Loucy (cell line): ENCODE results near the gene REXO2.
A peak's percentile ranks its signal among the peaks of the same experiment; 100 is the strongest.

Experiments used
- H2AFZ ChIP-seq: fragments of 200-600 bp; sonication (generic); 2 replicates; pipeline ENCODE4 v1.6.0; 2016; ENCODE audit warnings: antibody characterized with exemption, mild to moderate bottlenecking, low read length, moderate library complexity
- H3F3A ChIP-seq: fragments of 200-600 bp; 2 replicates; pipeline ENCODE4 v1.6.0; 2016; ENCODE audit warnings: antibody characterized with exemption, low read depth, mild to moderate bottlenecking
- H3K27me3 ChIP-seq: fragments of 200-600 bp; sonication (generic); 2 replicates; pipeline ENCODE4 v1.6.1; 2014; ENCODE audit warnings: low read length, mild to moderate bottlenecking; ENCODE audit not compliant: insufficient read depth, poor library complexity, severe bottlenecking
- H3K36me3 ChIP-seq: fragments of 200-600 bp; sonication (generic); 2 replicates; pipeline ENCODE4 v1.6.1; 2016; ENCODE audit warnings: low read length; ENCODE audit not compliant: insufficient read depth
- H3K4me1 ChIP-seq: fragments of 200-600 bp; sonication (generic); 2 replicates; pipeline ENCODE4 v1.5.1; 2014; ENCODE audit warnings: low read length, mild to moderate bottlenecking; ENCODE audit not compliant: insufficient read depth, poor library complexity, severe bottlenecking
- H3K4me2 ChIP-seq: fragments of 200-600 bp; sonication (generic); 2 replicates; pipeline ENCODE4 v1.6.0; 2014; ENCODE audit warnings: antibody characterized with exemption, low read length, low read depth, mild to moderate bottlenecking; ENCODE audit not compliant: poor library complexity, severe bottlenecking
- H3K4me3 ChIP-seq: fragments of 200-600 bp; sonication (generic); 2 replicates; pipeline ENCODE4 v1.5.1; 2014; ENCODE audit warnings: low read length, mild to moderate bottlenecking, mixed read lengths; ENCODE audit not compliant: poor library complexity, severe bottlenecking
- H3K79me2 ChIP-seq: fragments of 200-600 bp; sonication (generic); 2 replicates; pipeline ENCODE4 v1.6.1; 2014; ENCODE audit warnings: low read length; ENCODE audit not compliant: insufficient read depth
- H3K9ac ChIP-seq: fragments of 200-600 bp; sonication (generic); 2 replicates; pipeline ENCODE4 v1.6.0; 2014; ENCODE audit warnings: mild to moderate bottlenecking, low read depth, low read length, moderate library complexity; ENCODE audit not compliant: poor library complexity, severe bottlenecking
- H3K9me2 ChIP-seq: fragments of 200-600 bp; sonication (generic); replicated peaks from 2 replicates; pipeline ENCODE4 v1.6.1; 2016; ENCODE audit warnings: low read depth, low read length, mixed read lengths
- H3K9me3 ChIP-seq: fragments of 200-600 bp; sonication (generic); 2 replicates; pipeline ENCODE4 v1.6.1; 2014; ENCODE audit warnings: mild to moderate bottlenecking, antibody characterized with exemption, low read length, low read depth; ENCODE audit not compliant: insufficient read depth
- H4K20me1 ChIP-seq: fragments of 200-600 bp; sonication (generic); 2 replicates; pipeline ENCODE4 v1.6.0; 2014; ENCODE audit warnings: antibody characterized with exemption, low read length, mild to moderate bottlenecking; ENCODE audit not compliant: insufficient read depth, poor library complexity, severe bottlenecking
- CTCF ChIP-seq: fragments of 200-600 bp; sonication (generic); conservative IDR thresholded peaks from 2 replicates; pipeline ENCODE4 v1.5.1; 2014; ENCODE audit warnings: mild to moderate bottlenecking, antibody characterized with exemption, low read length
- EZH2phosphoT487 ChIP-seq: fragments of 200-600 bp; IDR thresholded peaks from 2 replicates; pipeline ENCODE4 v1.6.1; 2018; ENCODE audit warnings: antibody characterized with exemption, mild to moderate bottlenecking, moderate library complexity, borderline replicate concordance

REXO2 gene

GRCh38 chr11:114399490-114400215, 39.6 kb upstream of the REXO2 start:
- H3K36me3 ChIP-seq, result no peaks in the 10 kb centered on the region
- no peaks in the 10 kb centered on the region for H3K9me3 ChIP-seq
- peak overlapping the region; percentile 97 for H3K9ac ChIP-seq
- H3K4me3 ChIP-seq, result peak overlapping the region; percentile 93
- H4K20me1 ChIP-seq, result peaks cover 39% of the 10 kb centered on the region
- peaks cover 3% of the 10 kb centered on the region; the same call in 1 of the 2 replicates for H3F3A ChIP-seq
- no peaks in the 10 kb centered on the region for H3K27me3 ChIP-seq
- H3K79me2 ChIP-seq, result peaks cover 62% of the 10 kb centered on the region
- H3K9me2 ChIP-seq, result no peaks in the 10 kb centered on the region
- peaks cover 54% of the 10 kb centered on the region for H3K4me1 ChIP-seq
- peak overlapping the region; percentile 81 for H2AFZ ChIP-seq
- no peak for TF ChIP-seq EZH2phosphoT487
- TF ChIP-seq CTCF, result no peak
- peak overlapping the region; percentile 91 for H3K4me2 ChIP-seq

- H2AFZ ChIP-seq, result peak within 1 kb of the TSS; percentile 89
- peaks cover 3% of the 10 kb centered on the region; the same call in 1 of the 2 replicates for H3F3A ChIP-seq
- no peaks in the 10 kb centered on the region for H3K9me2 ChIP-seq
- peak within 1 kb of the TSS; percentile 97 for H3K9ac ChIP-seq
- H3K4me2 ChIP-seq, result peak within 1 kb of the TSS; percentile 95
- H3K79me2 ChIP-seq, result peaks cover 69% of the 10 kb centered on the region
- peak within 1 kb of the TSS; percentile 93 for H3K4me3 ChIP-seq
- peaks cover 46% of the 10 kb centered on the region for H4K20me1 ChIP-seq
- no peaks in the 10 kb centered on the region for H3K27me3 ChIP-seq
- H3K4me1 ChIP-seq, result peaks cover 62% of the 10 kb centered on the region
- H3K36me3 ChIP-seq, result peaks cover 3% of the 10 kb centered on the region; the same call in 1 of the 2 replicates
- H3K9me3 ChIP-seq, result no peaks in the 10 kb centered on the region
- TF ChIP-seq EZH2phosphoT487, result no peak
- TF ChIP-seq CTCF, result no peak; the same call in 1 of the 2 replicates
Observed at GRCh38 chr11:114400216-114400914, 38.9 kb upstream of the REXO2 start, which contains the start of the genes C11orf71 and RBM7. TSS of gene C11orf71 (minus strand) at chr11:114400511. CDS start at chr11:114400331, 180 bp downstream. TSS of gene RBM7 (plus strand) at chr11:114400666. CDS start at chr11:114400672, 6 bp downstream.

- H3K79me2 ChIP-seq, result peaks cover 74% of the 10 kb centered on the region
- peak overlapping the region; percentile 97 for H3K9ac ChIP-seq
- no peaks in the 10 kb centered on the region for H3K27me3 ChIP-seq
- peak overlapping the region; percentile 95 for H3K4me2 ChIP-seq
- peaks cover 65% of the 10 kb centered on the region for H3K4me1 ChIP-seq
- H2AFZ ChIP-seq, result peak overlapping the region; percentile 89
- H3F3A ChIP-seq, result peaks cover 3% of the 10 kb centered on the region; the same call in 1 of the 2 replicates
- H3K9me2 ChIP-seq, result no peaks in the 10 kb centered on the region
- peak; percentile 41; the same call in 1 of the 2 replicates for TF ChIP-seq CTCF
- TF ChIP-seq EZH2phosphoT487, result no peak
- peak overlapping the region; percentile 93 for H3K4me3 ChIP-seq
- H3K36me3 ChIP-seq, result peaks cover 8% of the 10 kb centered on the region; the same call in 1 of the 2 replicates
- peaks cover 49% of the 10 kb centered on the region for H4K20me1 ChIP-seq
- no peaks in the 10 kb centered on the region for H3K9me3 ChIP-seq
Observed at GRCh38 chr11:114400915-114401223, 38.4 kb upstream of the REXO2 start.
